DMS53 treated with DMSO at 0.1 percent for 48 hours (cell line): ENCODE measurements around the gene CARD14.

Experiments
- DNase-seq: peaks from one replicate; lab custom pipeline; 2025; ENCODE audit not compliant: unreplicated experiment; lab: John Stamatoyannopoulos, UW

CARD14 gene

GRCh38 chr17:80209765-80210164 is 39.9 kb downstream of the CARD14 start:
- DNase-seq = no peak

- no peak for DNase-seq
These were observed 40.7 kb downstream of the CARD14 start for GRCh38 chr17:80210348-80211108.

DNA sequence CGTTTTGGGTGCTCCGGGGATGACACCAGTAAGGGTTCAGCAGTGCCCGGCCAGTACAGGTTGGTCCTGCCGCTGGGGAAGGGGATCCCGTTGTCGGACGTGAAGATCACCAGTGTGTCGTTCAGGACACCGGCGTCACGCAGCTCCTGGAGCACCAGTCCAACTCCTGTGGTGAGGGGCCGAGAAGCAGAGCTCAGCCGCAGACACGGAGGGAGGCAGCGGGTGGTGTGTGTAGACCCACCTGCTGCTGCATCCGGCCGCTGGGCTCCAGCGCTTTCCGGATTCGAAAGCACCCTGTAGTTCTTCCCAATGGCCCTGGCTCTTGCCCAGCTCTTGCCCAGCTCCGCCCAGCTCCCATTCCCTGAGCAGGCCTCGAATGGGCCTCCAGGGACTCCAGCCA is 42.3 kb downstream of the CARD14 start:
- no peak for DNase-seq

DNA sequence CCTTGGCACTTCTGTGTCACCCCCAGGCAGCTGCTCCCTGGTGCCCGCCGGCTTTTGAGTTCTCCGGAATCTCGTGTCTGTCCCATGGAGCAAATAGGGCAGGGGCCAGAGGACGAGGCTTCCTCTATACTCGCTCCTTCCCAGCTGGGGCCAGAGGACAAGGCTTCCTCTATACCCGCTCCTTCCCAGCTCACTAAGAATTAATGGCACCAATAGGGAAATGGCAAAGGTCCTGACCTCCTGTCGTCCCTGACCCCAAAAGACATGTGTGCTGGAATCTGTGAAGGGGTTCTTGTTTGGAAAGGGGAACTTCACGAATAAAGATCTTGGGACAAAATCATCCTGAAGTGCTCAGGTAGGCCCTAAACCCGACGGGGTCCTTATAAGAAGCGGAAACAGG is 42.7 kb downstream of the CARD14 start:
- DNase-seq = no peak

- no peak for DNase-seq
These were observed 43.3 kb downstream of the CARD14 start for GRCh38 chr17:80212962-80213642.

- no peak for DNase-seq
These were observed 43.8 kb downstream of the CARD14 start for GRCh38 chr17:80213643-80213975.

- DNase-seq = no peak
These were observed 44.4 kb downstream of the CARD14 start for GRCh38 chr17:80214012-80214877.

DNA sequence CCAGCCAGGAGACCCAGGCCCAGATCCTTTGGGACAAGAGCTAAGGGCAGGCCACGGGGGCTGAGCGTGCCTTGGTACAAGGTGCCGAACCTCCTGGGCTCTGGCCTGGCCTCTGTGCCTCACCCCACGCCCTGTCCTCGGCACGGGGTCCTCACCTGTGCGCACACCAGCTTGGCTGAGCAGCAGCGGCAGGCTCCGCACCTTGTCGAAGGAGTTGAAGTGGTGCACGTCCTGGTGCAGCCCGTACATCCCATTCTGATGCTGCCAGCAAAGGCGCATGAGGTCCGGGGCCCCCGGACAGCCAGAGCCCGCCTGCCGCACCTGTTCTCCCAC is 45.0 kb downstream of the CARD14 start:
- no peak for DNase-seq

DNA sequence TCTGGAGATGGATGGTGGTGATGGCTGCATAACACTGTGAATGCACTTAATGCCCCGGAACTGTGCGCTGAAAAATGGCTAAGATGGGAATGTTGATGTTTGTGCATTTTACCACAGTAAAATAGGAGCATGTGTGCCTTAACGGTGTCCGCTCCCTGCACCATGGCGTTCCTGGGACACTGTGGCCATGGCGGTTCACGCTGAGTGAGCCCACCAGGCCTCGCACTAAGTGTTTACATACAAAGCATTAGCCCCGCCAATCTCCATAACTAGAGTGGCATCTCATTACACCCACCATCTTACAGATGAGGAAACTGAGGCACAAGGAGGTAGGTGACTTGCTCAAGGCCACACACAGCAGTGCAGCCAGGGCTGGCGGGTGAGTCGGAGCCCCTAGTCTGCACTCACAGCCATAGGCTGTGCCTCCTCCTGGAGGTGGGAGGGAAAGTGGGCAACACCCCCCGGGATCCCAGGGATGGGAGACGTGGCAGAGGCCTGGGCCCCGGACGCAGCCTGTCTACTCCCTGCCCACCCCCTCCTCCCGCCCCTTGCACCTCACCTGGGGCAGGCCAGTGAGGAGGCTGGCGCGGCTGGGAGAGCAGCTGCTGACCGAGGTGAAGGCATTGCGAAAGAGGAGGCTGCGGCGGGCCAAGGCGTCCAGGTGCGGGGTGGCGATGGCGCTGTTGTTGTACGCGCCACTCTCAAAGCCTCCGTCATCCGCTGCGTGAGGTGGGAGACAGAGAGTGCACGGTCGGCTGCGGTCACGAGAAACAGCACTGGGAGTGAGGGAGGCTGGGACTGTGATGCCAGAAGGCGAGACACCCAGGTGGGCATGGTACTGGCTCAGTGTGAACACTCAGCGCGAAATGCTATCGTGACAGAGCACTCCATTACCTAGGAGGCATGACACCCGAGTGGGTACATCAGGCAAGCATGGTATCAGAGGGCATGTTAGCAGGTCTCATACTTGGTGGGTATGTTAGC is 46.9 kb downstream of the CARD14 start:
- no peak for DNase-seq

DNA sequence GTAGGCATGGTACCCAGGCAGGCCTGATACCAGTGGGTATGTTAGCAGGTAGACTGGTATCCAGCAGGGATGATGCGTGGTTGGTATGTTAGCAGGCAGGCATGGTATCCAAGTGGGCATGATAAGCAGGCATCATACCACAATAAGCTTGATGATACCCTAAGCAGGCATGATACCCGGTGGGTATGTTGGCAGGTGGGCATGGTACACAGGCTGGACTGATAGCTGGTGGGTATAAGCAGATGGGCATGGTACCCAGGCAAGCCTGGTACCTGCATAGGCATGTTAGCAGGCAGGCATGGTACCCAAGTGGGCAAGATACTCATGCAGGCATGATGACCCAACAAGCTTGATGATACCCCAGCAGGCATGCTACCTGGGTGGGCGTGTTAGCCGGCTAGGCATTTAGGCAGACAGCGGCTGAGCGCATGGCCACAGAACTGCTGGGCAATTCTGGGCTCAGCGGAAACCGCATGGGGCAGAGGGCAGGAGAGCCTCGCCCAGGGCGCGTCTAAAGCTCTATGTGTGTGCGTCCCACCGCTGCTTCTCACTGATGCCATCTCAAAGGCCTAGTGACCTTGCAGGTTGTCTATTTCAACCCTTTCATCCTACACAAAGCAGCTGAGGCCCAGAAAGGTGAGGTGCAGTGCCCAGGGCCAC is 48.0 kb downstream of the CARD14 start:
- no peak for DNase-seq

- no peak for DNase-seq
These were observed 48.6 kb downstream of the CARD14 start for GRCh38 chr17:80218391-80218790.

DNA sequence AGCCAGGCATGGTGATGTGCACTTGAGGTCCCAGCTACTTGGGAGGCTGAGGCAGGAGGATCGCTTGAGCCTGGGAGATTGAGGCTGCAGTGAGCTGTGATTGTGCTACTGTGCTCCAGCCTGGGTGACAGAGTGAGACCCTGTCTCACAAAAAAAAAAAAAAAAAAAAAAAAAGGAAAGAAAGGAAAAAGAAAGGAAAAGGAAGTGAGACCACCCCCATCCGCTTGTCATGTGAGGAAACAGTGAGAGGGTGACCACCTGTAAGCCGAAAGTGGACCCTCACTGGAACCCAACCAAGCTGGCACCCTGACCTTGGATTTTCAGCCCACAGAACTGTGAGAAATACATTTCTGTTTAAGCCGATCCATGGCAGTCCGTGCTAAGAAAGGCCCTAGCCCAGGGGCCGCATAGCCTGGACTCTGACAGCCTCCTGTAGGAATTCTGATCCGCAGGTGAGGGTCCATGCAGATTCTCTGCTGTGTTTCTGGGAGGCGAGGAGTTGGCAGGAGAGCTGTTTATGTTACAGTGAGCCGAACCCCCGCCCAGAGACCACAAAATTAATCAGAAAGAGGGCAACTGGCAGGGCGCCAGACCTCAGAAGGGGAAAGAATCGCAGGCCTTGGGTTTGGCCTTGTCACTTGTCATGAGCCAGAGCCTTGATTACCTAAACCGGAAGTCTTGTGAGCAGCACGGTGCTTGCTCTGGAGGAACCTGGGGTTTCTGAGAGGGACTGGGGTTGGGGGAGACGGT is 49.4 kb downstream of the CARD14 start:
- peak; percentile 6 for DNase-seq

DNA sequence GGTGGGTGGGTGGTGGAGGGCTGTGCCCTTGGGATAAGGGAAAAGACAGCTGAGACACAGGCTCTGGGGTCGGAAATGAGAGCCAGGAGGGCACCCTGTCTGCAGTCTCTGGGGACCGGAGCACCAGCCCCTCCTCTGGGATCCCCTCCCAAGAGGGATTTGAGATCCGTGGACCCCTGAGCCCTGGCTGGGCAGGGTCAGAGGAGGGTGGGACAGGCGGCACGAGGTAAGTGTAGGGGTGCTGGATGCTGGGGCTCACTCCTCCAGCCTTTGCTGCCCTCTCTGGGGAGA is 49.9 kb downstream of the CARD14 start:
- no peak for DNase-seq

- DNase-seq = peak; percentile 44
These were observed 50.4 kb downstream of the CARD14 start, which contains the start of the genes SGSH and SLC26A11 for GRCh38 chr17:80220054-80220735. Gene SGSH, minus strand, starts transcription at chr17:80220333. Its CDS starts 20 bp downstream, at chr17:80220313. Gene SLC26A11, plus strand, starts transcription at chr17:80220427. Its CDS starts 1,134 bp downstream, at chr17:80221561.

DNA sequence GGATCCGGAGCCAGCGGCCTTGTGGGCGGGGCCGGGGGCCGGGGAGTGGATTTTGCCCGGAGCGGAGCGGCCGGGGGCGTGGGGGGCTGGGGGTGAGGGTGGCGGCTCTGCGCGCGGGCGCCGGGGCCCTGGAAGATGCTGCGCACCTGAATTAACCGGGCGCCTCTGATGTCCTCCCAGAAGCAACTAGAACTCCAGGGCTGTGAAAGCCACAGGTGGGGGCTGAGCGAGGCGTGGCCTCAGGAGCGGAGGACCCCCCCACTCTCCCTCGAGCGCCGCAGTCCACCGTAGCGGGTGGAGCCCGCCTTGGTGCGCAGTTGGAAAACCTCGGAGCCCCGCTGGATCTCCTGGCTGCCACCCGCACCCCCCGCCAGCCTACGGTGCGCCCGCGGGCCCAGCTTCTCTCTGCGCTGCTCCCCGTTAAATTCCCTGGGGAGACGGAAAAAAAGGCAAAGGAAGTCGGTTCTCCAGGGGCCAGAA is 50.9 kb downstream of the CARD14 start:
- no peak for DNase-seq

DNA sequence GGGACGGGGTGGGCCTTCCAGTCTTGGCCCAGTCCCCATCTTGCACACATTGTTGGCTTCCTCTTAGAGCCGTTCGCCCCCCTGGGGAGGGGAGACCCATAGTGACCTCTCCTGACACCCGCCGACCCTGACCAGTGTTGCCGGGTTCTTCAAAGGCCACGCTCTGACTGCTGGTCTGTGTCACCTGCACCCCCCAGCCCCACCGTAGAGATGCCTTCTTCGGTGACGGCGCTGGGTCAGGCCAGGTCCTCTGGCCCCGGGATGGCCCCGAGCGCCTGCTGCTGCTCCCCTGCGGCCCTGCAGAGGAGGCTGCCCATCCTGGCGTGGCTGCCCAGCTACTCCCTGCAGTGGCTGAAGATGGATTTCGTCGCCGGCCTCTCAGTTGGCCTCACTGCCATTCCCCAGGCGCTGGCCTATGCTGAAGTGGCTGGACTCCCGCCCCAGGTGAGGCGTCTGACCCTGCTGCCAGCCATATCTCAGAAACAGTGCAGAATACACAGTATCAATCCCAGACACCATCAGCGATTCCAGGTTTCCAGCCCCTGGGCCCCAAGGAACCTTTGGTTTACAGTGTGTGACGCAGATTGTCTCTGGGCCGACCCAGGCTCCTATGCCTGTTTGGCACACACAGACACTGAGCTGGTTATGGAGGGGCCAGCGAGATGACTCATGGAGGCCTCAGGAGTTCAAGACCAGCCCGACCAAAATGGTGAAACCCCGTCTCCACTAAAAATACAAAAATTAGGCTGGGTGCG is 51.7 kb downstream of the CARD14 start:
- no peak for DNase-seq

DNA sequence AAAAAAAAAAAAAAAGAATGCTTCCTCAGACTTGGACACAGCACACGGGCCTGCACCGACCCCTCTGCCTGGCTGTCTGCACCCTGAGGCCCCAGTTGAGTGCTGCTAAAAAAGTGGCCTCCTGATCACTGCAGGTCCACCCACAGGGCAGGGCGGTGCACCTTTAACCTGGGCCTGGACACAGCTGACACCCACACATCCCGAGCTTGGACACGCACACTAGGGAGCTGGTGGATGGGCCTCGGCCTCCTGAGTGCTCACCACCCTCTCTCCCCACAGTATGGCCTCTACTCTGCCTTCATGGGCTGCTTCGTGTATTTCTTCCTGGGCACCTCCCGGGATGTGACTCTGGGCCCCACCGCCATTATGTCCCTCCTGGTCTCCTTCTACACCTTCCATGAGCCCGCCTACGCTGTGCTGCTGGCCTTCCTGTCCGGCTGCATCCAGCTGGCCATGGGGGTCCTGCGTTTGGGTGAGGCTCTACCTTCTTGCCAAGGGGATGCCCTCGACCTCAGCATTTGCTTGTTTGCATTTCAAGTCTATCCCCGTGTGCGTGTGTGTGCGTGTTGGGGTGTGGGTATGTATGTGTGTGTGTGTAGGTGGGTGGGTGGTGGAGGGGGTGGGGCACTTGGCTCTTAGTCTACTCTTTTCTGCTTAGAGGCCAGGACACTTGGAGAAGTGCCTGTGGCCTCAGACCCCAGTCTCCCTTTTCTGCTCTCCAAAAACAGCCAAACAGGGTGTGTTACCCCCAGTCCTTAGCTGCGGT is 52.7 kb downstream of the CARD14 start:
- DNase-seq = no peak
